ENCODE measurements around the gene PROM1.

- TF ChIP-seq, protein P1, sequence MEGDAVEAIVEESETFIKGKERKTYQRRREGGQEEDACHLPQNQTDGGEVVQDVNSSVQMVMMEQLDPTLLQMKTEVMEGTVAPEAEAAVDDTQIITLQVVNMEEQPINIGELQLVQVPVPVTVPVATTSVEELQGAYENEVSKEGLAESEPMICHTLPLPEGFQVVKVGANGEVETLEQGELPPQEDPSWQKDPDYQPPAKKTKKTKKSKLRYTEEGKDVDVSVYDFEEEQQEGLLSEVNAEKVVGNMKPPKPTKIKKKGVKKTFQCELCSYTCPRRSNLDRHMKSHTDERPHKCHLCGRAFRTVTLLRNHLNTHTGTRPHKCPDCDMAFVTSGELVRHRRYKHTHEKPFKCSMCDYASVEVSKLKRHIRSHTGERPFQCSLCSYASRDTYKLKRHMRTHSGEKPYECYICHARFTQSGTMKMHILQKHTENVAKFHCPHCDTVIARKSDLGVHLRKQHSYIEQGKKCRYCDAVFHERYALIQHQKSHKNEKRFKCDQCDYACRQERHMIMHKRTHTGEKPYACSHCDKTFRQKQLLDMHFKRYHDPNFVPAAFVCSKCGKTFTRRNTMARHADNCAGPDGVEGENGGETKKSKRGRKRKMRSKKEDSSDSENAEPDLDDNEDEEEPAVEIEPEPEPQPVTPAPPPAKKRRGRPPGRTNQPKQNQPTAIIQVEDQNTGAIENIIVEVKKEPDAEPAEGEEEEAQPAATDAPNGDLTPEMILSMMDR (IDR thresholded peaks at IDR 0.05): peak; percentile 35 to 71 (median 57)
- no peak for TF ChIP-seq POLR2A (IDR thresholded peaks at IDR 0.05)
Measured at GRCh38 chr4:16001484-16001858, 82.4 kb downstream of the PROM1 start.
